ENCODE measurements around the gene F11.

The F11 gene

DNA sequence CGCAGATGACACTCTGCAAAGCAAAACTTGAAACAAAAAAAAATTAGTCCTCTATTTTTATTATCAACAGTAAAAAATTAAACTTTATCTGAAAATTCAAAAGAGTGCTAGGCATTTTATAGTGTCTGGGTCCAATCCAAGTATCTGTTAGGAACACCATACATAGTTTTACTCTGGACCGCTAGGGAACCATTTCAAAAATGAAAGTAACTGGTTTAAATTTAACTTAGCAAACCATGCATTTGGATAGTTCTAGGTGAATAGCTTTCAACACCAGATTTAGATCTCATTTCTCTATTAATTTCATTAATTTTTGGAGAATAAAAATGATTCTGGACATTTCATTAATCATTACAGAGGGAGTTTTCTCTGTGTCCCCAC is 37.5 kb upstream of the F11 start:
- H4K20me1 ChIP-seq (ENCODE audit: insufficient read depth) = no peaks in the 10 kb centered on the region
- no peaks in the 10 kb centered on the region for H3K4me1 ChIP-seq (ENCODE audit: low read depth, poor library complexity, severe bottlenecking)
- H3K4me3 ChIP-seq (IDR thresholded peaks at IDR 0.05; ENCODE audit: insufficient read depth, low read depth, low read length) = no peak overlapping the region
- H3K27me3 ChIP-seq (ENCODE audit: insufficient read depth, low read depth) = no peaks in the 10 kb centered on the region
- TF ChIP-seq, protein P1, sequence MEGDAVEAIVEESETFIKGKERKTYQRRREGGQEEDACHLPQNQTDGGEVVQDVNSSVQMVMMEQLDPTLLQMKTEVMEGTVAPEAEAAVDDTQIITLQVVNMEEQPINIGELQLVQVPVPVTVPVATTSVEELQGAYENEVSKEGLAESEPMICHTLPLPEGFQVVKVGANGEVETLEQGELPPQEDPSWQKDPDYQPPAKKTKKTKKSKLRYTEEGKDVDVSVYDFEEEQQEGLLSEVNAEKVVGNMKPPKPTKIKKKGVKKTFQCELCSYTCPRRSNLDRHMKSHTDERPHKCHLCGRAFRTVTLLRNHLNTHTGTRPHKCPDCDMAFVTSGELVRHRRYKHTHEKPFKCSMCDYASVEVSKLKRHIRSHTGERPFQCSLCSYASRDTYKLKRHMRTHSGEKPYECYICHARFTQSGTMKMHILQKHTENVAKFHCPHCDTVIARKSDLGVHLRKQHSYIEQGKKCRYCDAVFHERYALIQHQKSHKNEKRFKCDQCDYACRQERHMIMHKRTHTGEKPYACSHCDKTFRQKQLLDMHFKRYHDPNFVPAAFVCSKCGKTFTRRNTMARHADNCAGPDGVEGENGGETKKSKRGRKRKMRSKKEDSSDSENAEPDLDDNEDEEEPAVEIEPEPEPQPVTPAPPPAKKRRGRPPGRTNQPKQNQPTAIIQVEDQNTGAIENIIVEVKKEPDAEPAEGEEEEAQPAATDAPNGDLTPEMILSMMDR (conservative IDR thresholded peaks at IDR 0.05; ENCODE audit: low read depth, low read length) = no peak
- H3K4me2 ChIP-seq = no peak overlapping the region
- no peaks in the 10 kb centered on the region for H3K79me2 ChIP-seq (ENCODE audit: insufficient read depth, low read depth)
- H3K36me3 ChIP-seq (ENCODE audit: insufficient read depth) = no peaks in the 10 kb centered on the region
- H3K9ac ChIP-seq = no peak overlapping the region
- H2AFZ ChIP-seq (ENCODE audit: low read depth) = no peak overlapping the region
- no peak overlapping the region for H3K27ac ChIP-seq

DNA sequence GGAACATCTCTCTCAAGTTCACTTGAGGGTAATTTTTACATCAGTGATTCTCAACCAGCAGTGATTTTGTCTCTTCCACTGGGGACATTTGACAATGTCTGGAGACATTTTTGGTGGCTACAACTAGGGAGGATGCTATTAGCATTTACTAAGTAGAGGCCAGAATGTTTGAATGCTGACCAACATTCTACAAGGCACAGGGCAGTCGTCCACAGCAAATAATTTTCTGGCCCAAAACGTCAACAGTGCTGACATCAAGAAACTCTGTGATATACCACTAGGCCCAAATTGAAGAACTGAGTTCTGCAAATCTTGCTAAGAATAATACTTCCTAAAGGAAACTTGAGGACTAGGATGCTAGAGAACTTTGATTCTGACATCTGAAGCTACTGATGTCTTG is 31.6 kb upstream of the F11 start:
- no peaks in the 10 kb centered on the region for H3K27me3 ChIP-seq (ENCODE audit: insufficient read depth, low read depth)
- no peaks in the 10 kb centered on the region for H3K4me1 ChIP-seq (ENCODE audit: low read depth, poor library complexity, severe bottlenecking)
- TF ChIP-seq, protein P1 (conservative IDR thresholded peaks at IDR 0.05; ENCODE audit: low read depth, low read length) = no peak

DNA sequence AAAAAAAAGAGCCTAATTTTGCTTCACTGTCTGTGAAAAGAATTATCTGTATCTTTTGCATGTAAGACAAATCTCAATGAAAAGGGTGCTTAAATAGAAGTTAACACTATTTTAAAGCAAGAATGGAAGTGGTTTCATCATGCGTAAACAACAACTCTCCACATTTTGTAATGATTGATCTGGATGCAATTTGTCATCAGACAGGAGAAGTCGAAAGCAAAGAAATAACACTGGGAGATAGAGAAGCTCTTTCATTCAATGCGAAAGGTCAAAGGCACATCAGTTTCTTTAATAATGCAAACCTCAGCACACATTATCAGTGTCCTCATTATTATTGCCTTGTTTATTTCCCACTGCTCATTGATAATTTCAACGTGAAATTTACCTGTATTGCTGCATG is 29.9 kb upstream of the F11 start:
- Histone ChIP-seq H3K27ac (no peak overlapping the region), H3K79me2 (ENCODE audit: insufficient read depth, low read depth) (no peaks in the 10 kb centered on the region), H4K20me1 (ENCODE audit: insufficient read depth) (no peaks in the 10 kb centered on the region), H3K4me2 (no peak overlapping the region), H3K4me3 (IDR thresholded peaks at IDR 0.05; ENCODE audit: insufficient read depth, low read depth, low read length) (no peak overlapping the region), H3K36me3 (ENCODE audit: insufficient read depth) (no peaks in the 10 kb centered on the region), H3K4me1 (ENCODE audit: low read depth, poor library complexity, severe bottlenecking) (no peaks in the 10 kb centered on the region), H3K9ac (no peak overlapping the region), H3K27me3 (ENCODE audit: insufficient read depth, low read depth) (no peaks in the 10 kb centered on the region), H2AFZ (ENCODE audit: low read depth) (no peak overlapping the region)
- TF ChIP-seq, protein P1 (conservative IDR thresholded peaks at IDR 0.05; ENCODE audit: low read depth, low read length) = no peak

More for the DNA sequence above, 31.6 kb upstream of the F11 start:
- Histone ChIP-seq H3K79me2 (ENCODE audit: insufficient read depth, low read depth) (no peaks in the 10 kb centered on the region), H2AFZ (ENCODE audit: low read depth) (no peak overlapping the region), H3K9ac (no peak overlapping the region), H3K36me3 (ENCODE audit: insufficient read depth) (no peaks in the 10 kb centered on the region), H3K4me2 (no peak overlapping the region), H3K27ac (no peak overlapping the region), H4K20me1 (ENCODE audit: insufficient read depth) (no peaks in the 10 kb centered on the region), H3K4me3 (IDR thresholded peaks at IDR 0.05; ENCODE audit: insufficient read depth, low read depth, low read length) (no peak overlapping the region)

DNA sequence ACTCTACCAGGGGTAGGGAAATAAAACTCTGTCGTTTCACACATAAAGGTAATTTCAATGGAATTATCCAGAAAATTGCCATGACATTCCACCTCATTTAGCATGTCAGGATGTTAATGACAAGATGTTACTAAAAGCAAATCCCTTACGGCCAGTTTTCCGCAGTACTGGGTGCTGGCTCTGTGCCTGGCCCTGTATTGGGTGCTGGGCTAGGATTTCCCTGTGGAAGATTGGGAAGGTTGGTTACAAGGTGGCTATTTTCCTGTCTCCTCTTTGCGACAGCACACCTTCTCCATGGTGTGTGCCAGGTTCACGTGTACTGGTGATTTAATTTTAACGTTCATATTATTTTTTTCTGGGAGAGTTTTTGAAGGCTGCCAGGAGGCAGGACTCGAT is 25.5 kb upstream of the F11 start:
- Histone ChIP-seq H3K79me2 (ENCODE audit: insufficient read depth, low read depth) (no peaks in the 10 kb centered on the region), H2AFZ (ENCODE audit: low read depth) (no peak overlapping the region), H3K27ac (no peak overlapping the region), H3K27me3 (ENCODE audit: insufficient read depth, low read depth) (no peaks in the 10 kb centered on the region), H3K4me1 (ENCODE audit: low read depth, poor library complexity, severe bottlenecking) (no peaks in the 10 kb centered on the region), H3K4me3 (IDR thresholded peaks at IDR 0.05; ENCODE audit: insufficient read depth, low read depth, low read length) (no peak overlapping the region), H4K20me1 (ENCODE audit: insufficient read depth) (no peaks in the 10 kb centered on the region), H3K36me3 (ENCODE audit: insufficient read depth) (no peaks in the 10 kb centered on the region), H3K4me2 (no peak overlapping the region), H3K9ac (no peak overlapping the region)
- TF ChIP-seq, protein P1 (conservative IDR thresholded peaks at IDR 0.05; ENCODE audit: low read depth, low read length) = no peak
